BE2C (cell line): ENCODE results near the gene NTN3. TPM values are rescaled to one million over a fixed set of nuclear protein-coding genes. Genes with fewer than 3 reads are reported as not detected.

Experiments used
- DNase-seq: peaks from one replicate; pipeline ENCODE4 v3.0.0-alpha.2; 2020
- H3K27me3 ChIP-seq: fragments of 250-450 bp; sonication (Bioruptor Pico); 2 replicates; pipeline ENCODE4 v1.5.1; 2020; ENCODE audit warnings: mild to moderate bottlenecking
- H3K36me3 ChIP-seq: fragments of 250-450 bp; sonication (Bioruptor Pico); 2 replicates; pipeline ENCODE4 v1.5.1; 2020; ENCODE audit warnings: mild to moderate bottlenecking
- H3K4me1 ChIP-seq: fragments of 250-450 bp; sonication (Bioruptor Pico); 2 replicates; pipeline ENCODE4 v1.5.1; 2020
- H3K4me3 ChIP-seq: 2 replicates; pipeline ENCODE4 v1.5.1; 2011; ENCODE audit warnings: low read depth, low read length
- H3K9me3 ChIP-seq: fragments of 250-450 bp; sonication (Bioruptor Pico); 2 replicates; pipeline ENCODE4 v1.5.1; 2020
- CTCF ChIP-seq: IDR thresholded peaks from 2 replicates; pipeline ENCODE4 v1.5.1; 2012; ENCODE audit warnings: mild to moderate bottlenecking, low read depth, low read length
- polyA plus RNA-seq: library from polyadenylated mRNA; unstranded; fragments of >200 nt; gene quantifications from one replicate; pipeline ENCODE4 v1.2.1, GENCODE V29; 2012; ENCODE audit warnings: low read depth, missing spikeins; ENCODE audit not compliant: insufficient read length, insufficient read depth

Gene NTN3
- polyA plus RNA-seq: 4.2 TPM

GRCh38 chr16:2471016-2471652, at the start of gene NTN3:
Gene NTN3, plus strand, starts transcription at chr16:2471297. Its CDS starts 405 bp downstream, at chr16:2471702.
- Histone ChIP-seq H3K4me1 (peaks cover 34% of the 10 kb centered on the region), H3K36me3 (0 out of 2 replicates have a peak, but pooled peaks cover 5% of the 10 kb centered on the region), H3K9me3 (no peaks in the 10 kb centered on the region), H3K4me3 (peak within 1 kb of the TSS; percentile 43), H3K27me3 (no peaks in the 10 kb centered on the region)
- TF ChIP-seq CTCF: no peak
- peak; percentile 86 for DNase-seq

DNA sequence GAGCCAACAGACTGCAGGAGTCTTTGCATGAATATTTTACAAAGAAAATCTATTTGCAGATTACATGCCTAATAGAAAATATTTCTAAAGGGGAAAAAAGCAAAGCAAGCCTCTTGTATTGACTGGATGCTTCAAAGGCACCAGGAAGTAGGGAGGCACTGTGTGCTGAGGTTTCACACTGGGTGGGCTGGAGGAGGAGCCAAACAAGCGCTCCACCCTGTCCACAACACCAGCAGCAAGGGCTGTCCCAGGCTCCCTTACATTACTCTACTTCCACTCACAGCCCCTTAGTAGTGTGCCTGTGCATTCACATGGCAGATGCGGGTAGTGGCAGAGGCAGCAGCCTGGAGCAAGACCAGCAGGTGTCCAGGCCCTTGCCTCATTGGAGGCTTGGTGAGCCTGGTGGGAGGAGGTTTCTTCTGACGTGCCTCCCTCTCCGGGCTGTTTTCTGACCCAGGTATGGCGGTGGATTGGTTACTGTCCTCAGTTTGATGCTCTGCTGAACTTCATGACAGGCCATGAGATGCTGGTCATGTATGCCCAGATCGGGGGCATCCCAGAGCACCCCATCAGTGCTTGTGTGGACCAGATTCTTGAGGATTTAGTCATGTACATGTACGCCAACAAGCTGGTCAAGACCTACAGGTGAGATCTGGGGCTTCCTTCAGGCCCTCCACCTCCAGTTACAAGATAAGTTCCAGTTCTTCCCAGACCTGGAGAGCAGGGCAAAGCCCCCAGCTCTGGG, 48.8 kb upstream of the NTN3 start:
- Histone ChIP-seq H3K9me3 (no peaks in the 10 kb centered on the region), H3K36me3 (no peaks in the 10 kb centered on the region), H3K4me3 (no peak overlapping the region), H3K27me3 (no peaks in the 10 kb centered on the region), H3K4me1 (0 out of 2 replicates have a peak, but pooled peaks cover 2% of the 10 kb centered on the region)
- DNase-seq: no peak
- no peak for TF ChIP-seq CTCF

- no peak for TF ChIP-seq CTCF
- no peaks in the 10 kb centered on the region for H3K36me3 ChIP-seq
- no peak overlapping the region for H3K4me3 ChIP-seq
- no peaks in the 10 kb centered on the region for H3K9me3 ChIP-seq
- 0 out of 2 replicates have a peak, but pooled peaks cover 2% of the 10 kb centered on the region for H3K4me1 ChIP-seq
- no peak for DNase-seq
- H3K27me3 ChIP-seq: no peaks in the 10 kb centered on the region
Observed at GRCh38 chr16:2424061-2425007, 46.8 kb upstream of the NTN3 start.

DNA sequence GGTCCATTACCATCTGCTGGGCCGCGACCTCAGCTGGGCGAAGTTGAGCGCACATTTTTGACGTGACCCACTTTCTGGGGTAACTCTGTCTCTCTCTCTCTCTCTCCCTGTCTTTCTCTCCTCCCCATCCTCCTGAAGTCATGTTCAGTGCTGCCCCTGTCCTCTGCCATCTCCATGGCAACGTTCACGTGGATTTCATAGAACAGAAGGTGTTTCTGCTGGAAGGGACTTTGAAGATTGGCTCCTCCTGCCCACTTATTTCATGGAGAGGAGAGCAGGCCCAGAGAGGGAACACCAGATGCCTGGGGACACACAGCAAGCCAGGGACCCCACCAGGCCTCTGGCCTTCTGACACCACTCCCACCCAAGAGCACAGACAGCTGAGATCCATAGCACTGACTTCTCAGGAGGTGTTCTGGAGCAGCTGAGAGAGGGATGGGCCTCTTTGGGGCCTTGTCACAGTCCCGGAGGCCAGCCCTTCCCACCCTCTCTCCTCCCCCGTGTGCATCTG, 46.0 kb upstream of the NTN3 start:
- DNase-seq: no peak
- Histone ChIP-seq H3K27me3 (no peaks in the 10 kb centered on the region), H3K4me3 (no peak overlapping the region), H3K36me3 (0 out of 2 replicates have a peak, but pooled peaks cover 3% of the 10 kb centered on the region), H3K4me1 (0 out of 2 replicates have a peak, but pooled peaks cover 2% of the 10 kb centered on the region), H3K9me3 (no peaks in the 10 kb centered on the region)
- TF ChIP-seq CTCF: no peak

DNA sequence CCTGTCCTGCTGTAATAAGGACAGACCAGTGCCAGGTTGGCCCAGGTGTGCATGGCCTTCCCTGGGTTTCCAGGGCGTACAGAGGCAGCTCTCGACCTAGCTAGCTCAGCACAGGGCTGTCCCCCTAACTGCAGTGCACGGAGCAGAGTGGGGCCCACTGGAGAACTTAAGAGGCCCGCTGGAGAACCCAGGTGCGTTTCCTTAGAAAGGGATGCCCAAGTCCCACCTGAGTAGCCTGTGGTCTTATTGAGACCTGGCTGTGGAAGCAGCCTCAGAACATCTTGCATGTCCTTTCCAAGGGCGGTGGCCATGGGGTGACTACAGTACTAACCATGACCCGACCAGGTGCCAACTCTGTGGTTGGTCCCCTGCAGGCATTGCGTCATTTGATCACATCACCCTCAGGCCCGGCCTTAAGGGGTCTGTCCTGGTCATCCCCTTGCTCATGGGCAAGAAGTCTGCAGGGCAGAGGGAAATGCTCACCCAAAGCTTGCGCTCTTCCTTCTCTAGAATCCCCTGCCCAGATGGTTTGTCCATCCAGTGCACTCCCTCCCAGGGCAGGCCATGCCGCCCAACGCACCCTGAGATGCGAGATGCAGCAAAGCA, 45.2 kb upstream of the NTN3 start:
- peaks cover 9% of the 10 kb centered on the region for H3K36me3 ChIP-seq

More for the DNA sequence above, 45.2 kb upstream of the NTN3 start:
- DNase-seq: no peak
- no peak overlapping the region for H3K4me3 ChIP-seq
- no peaks in the 10 kb centered on the region for H3K27me3 ChIP-seq
- peaks cover 5% of the 10 kb centered on the region; the same call in 1 of the 2 replicates for H3K4me1 ChIP-seq
- no peak for TF ChIP-seq CTCF
- no peaks in the 10 kb centered on the region for H3K9me3 ChIP-seq
